ENCODE measurements around the gene REXO1. TPM values are rescaled to one million over a fixed set of nuclear protein-coding genes. Genes with fewer than 3 reads are reported as not detected.

The REXO1 gene
- total RNA-seq, 1 experiment from 2014 or later, result 52.2 TPM

DNA sequence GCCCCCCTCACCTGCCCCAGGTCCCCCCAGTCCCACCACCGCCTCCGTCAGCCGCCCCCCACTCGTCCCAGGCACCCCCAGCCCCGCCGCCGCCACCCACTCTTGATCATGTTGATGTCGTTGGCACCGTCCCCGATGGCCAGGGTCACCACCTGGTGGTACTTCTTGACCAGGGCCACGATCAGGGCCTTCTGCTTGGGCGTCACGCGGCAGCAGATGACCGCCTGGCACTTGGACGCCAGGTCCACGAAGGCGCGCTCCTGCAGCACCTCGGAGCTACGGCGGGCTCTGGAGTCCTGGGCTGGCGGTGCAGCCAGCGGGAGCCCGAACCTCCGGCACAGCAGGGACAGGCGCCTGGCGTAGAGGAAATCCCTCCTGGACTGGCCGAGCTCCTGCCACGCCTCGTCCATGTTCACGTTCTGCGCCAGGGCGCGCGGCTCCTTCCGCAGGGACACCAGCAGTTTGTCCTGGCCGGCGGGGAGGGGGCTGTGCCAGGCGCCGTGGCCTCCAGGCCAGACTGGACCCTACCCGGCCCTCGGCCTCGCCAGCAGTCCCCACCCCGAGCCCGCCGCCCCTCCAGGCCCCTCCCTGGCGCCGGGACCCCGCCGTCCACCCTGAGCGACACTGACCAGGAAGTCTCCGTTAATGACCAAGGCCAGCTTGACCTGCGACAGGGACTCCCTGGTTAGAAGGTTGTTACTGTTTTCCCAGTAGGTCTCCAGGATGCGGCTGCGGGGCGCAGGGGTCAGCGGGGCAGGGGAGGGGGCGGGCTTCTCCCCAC, 58.8 kb downstream of the REXO1 start:
- H2AFZ ChIP-seq (ENCODE audit: low read depth, low read length, poor library complexity, severe bottlenecking), result no peak overlapping the region
- intact Hi-C loops (cut with micrococcal nuclease), result no loop called here
- no peak overlapping the region for H3K4me2 ChIP-seq (ENCODE audit: low read length)
- H3K4me3 ChIP-seq (replicated peaks in 1 of 2; ENCODE audit: low read depth in 1 of 2, low read length in 2 of 2), result no peak overlapping the region
- H3K27me3 ChIP-seq (ENCODE audit: insufficient read depth, low read length), result no peaks in the 10 kb centered on the region
- H3K4me1 ChIP-seq (ENCODE audit: control insufficient read depth in 1 of 2, insufficient read depth in 2 of 2, low read length in 2 of 2), result peaks cover 0 to 9% of the 10 kb centered on the region in 2 experiments; a peak in 2 of 4 replicates
- BruUV-seq (replicated peaks), result no TSS peak
- H3K9me3 ChIP-seq (ENCODE audit: control insufficient read depth in 1 of 2, insufficient read depth in 1 of 2, low read depth in 1 of 2, low read length in 2 of 2), result no peaks in the 10 kb centered on the region
- no peaks in the 10 kb centered on the region for H3K79me2 ChIP-seq (ENCODE audit: insufficient read depth, low read length)
- H3K27ac ChIP-seq (ENCODE audit: low read depth, low read length), result no peak overlapping the region
- no peaks in the 10 kb centered on the region for H3K9me2 ChIP-seq (ENCODE audit: insufficient read depth)
- no peak for TF ChIP-seq YY1 (IDR thresholded peaks at IDR 0.05; ENCODE audit: extremely low read depth, insufficient replicate concordance, low read depth, low read length)
- TF ChIP-seq, protein P1, sequence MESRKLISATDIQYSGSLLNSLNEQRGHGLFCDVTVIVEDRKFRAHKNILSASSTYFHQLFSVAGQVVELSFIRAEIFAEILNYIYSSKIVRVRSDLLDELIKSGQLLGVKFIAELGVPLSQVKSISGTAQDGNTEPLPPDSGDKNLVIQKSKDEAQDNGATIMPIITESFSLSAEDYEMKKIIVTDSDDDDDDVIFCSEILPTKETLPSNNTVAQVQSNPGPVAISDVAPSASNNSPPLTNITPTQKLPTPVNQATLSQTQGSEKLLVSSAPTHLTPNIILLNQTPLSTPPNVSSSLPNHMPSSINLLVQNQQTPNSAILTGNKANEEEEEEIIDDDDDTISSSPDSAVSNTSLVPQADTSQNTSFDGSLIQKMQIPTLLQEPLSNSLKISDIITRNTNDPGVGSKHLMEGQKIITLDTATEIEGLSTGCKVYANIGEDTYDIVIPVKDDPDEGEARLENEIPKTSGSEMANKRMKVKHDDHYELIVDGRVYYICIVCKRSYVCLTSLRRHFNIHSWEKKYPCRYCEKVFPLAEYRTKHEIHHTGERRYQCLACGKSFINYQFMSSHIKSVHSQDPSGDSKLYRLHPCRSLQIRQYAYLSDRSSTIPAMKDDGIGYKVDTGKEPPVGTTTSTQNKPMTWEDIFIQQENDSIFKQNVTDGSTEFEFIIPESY (IDR thresholded peaks at IDR 0.05; ENCODE audit: extremely low read depth, insufficient replicate concordance, low read length), result no peak
- TF ChIP-seq, protein P2, sequence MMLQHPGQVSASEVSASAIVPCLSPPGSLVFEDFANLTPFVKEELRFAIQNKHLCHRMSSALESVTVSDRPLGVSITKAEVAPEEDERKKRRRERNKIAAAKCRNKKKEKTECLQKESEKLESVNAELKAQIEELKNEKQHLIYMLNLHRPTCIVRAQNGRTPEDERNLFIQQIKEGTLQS (IDR thresholded peaks at IDR 0.05), result no peak
- TF ChIP-seq POLR2A (IDR thresholded peaks at IDR 0.05; ENCODE audit: borderline replicate concordance, extremely low read depth, insufficient read depth, insufficient read length), result no peak
- TF ChIP-seq, protein P3, sequence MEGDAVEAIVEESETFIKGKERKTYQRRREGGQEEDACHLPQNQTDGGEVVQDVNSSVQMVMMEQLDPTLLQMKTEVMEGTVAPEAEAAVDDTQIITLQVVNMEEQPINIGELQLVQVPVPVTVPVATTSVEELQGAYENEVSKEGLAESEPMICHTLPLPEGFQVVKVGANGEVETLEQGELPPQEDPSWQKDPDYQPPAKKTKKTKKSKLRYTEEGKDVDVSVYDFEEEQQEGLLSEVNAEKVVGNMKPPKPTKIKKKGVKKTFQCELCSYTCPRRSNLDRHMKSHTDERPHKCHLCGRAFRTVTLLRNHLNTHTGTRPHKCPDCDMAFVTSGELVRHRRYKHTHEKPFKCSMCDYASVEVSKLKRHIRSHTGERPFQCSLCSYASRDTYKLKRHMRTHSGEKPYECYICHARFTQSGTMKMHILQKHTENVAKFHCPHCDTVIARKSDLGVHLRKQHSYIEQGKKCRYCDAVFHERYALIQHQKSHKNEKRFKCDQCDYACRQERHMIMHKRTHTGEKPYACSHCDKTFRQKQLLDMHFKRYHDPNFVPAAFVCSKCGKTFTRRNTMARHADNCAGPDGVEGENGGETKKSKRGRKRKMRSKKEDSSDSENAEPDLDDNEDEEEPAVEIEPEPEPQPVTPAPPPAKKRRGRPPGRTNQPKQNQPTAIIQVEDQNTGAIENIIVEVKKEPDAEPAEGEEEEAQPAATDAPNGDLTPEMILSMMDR (IDR thresholded peaks at IDR 0.05 in 2 of 3, conservative IDR thresholded peaks at IDR 0.05 in 1 of 3; ENCODE audit: borderline replicate concordance in 1 of 3, insufficient read depth in 1 of 3, low read depth in 2 of 3, low read length in 2 of 3), result no peak
- TF ChIP-seq ELF1 (IDR thresholded peaks at IDR 0.05; ENCODE audit: borderline replicate concordance, low read depth), result no peak
- no peak for TF ChIP-seq ZNF274 (IDR thresholded peaks at IDR 0.05; ENCODE audit: low read depth, low read length)
- TF ChIP-seq JUND (IDR thresholded peaks at IDR 0.05), result no peak
- TF ChIP-seq CBX3 (IDR thresholded peaks at IDR 0.05; ENCODE audit: low read depth), result no peak
- TF ChIP-seq RAD21 (IDR thresholded peaks at IDR 0.05; ENCODE audit: low read depth), result no peak
- no peak for TF ChIP-seq EZH2 (IDR thresholded peaks at IDR 0.05)
- TF ChIP-seq POLR2AphosphoS5 (IDR thresholded peaks at IDR 0.05; ENCODE audit: low read depth, low read length), result no peak
- no peak for TF ChIP-seq SIN3A (IDR thresholded peaks at IDR 0.05; ENCODE audit: low read depth)
- TF ChIP-seq ZFX (IDR thresholded peaks at IDR 0.05), result no peak
- TF ChIP-seq CEBPB (IDR thresholded peaks at IDR 0.05; ENCODE audit: low read depth), result no peak
- ChIA-PET RAD21 (ENCODE audit: low non-redundant PET in 1 of 2, low total read pairs in 2 of 2, uncharacterized antibody in 2 of 2, unreplicated experiment in 2 of 2) (no interaction called here), CTCF (interaction anchor here (1.0 kb wide), 1 partner anchor 22 kb away, joined by 3 read pairs; the partner anchor contains the start of gene ATP8B3), POLR2A (interaction anchor here (0.6 kb wide), 1 partner anchor 127 kb away, joined by 5 read pairs; no protein-coding TSS in a partner anchor)
- ATAC-seq, result no peak
- H3K36me3 ChIP-seq (ENCODE audit: control insufficient read depth in 1 of 2, insufficient read depth in 2 of 2, low read length in 2 of 2), result no peaks in the 10 kb centered on the region
- DNase-seq (ENCODE audit: low read depth, low spot score), result no peak
- no peak overlapping the region for H3K9ac ChIP-seq (ENCODE audit: low read length)
- H4K20me1 ChIP-seq (ENCODE audit: insufficient read depth), result no peaks in the 10 kb centered on the region
